Activated CD8-positive, alpha-beta memory T cell treated with anti-CD3 and anti-CD28 coated beads, Interleukin-2, amount 50 U/mL, for 24 hours (primary cell): Measurements from ENCODE around the gene ALG14.
"Not testable (repeated sequence)": the region's sequence is repeated elsewhere in the genome, so short reads cannot be mapped to it uniquely, and the experiment has no call there.

ENCODE experiments used
- DNase-seq: peaks from one replicate; pipeline ENCODE4 v3.0.0-alpha.2; 2020; ENCODE audit errors: extremely low read depth

ALG14 gene

DNA sequence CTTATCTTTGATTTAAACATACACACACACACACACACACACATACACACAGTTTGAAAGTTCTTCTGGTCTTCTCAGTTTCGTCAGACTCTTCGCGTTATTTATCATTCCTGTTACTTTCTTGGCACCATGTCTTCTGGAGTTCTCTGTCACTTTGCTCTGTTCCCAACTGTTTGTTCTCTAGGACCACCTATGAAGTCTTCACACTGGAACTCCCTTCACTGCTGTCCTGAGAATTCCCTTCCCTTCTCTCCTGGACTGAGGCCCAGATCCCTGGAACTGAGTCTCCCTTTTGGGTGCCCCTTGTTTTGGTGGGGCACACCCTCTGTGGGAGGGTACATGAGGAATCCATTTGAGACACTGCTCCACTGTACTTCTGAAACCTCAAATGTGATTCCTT lies 30.5 kb downstream of the ALG14 start:
- no peak for DNase-seq

GRCh38 chr1:95041491-95042165 lies 31.1 kb downstream of the ALG14 start:
- no peak for DNase-seq

GRCh38 chr1:95040032-95040525 lies 32.7 kb downstream of the ALG14 start:
- DNase-seq = no peak

DNA sequence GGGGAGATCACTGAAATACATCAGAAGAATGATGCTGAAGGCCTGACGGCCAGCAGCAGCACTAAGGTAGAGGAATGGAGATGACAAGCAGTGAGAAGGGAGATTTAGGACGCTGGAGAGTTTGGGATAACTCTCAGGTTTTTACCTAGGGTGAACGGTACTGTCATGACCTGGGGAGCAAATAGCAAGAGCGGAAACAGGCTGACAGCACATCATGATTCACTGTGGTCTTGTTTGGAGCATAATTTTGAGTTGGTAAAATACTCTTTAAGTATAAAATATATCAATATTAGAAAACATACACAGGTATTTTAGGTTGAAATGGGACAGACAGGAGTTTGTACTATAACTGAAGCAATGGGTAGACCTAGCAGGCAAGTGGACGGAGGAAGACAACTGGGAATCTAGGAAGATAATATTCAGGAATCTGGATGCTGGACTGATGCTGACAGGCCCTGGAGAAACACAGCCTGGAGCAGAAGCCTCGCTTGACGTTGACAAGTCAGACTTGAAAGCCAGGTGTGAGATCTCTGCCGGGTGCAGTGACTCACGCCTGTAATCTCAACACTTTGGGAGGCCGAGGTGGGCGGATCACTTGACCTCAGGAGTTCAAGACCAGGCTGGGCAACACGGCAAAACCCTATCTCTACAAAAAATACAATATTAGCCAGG lies 33.3 kb downstream of the ALG14 start:
- DNase-seq = no peak

GRCh38 chr1:95035536-95035935 lies 37.2 kb downstream of the ALG14 start:
- DNase-seq = no peak

- DNase-seq = no peak
These were observed 38.2 kb downstream of the ALG14 start for GRCh38 chr1:95034506-95034905.

DNA sequence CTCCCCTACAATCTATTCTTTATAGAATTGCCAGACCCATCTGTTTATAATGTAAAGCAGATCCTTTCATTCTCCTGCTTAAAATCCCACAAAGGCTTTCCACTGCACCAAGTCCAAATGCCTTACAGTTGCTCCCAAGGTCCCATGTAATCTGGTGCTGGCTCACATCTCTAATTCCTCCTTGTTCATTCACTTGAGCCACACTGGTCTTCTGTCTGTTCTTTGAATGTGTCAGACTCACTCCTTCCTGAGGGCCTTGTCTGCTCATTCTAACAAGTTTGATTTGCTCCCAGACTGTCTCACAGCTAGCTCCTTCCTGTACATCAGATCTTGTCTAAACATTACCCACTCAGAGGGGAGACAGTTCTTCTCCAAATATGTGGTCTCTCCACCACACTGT lies 38.9 kb downstream of the ALG14 start:
- DNase-seq = no peak

DNA sequence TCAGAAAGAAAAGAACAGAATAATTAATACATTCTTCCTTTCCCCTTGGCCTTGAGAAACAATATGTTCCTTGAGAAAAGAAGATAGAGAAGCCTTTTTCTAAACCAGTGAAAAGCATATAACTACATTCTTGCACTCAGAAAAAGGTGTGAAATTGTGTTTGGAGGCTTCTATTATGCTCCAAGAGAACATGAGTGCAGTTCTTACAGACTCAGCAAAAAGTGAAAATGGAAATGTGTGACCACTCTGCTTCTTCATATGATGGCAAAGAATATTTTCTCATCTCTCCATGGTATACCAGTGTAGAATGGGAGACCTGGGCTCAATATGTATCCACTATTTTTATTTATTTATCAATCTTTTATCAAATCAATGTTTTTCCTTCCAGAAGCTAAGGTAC lies 43.2 kb downstream of the ALG14 start:
- DNase-seq = no peak

GRCh38 chr1:95028954-95029353 lies 43.8 kb downstream of the ALG14 start:
- DNase-seq = no peak

- no peak for DNase-seq
These were observed 45.7 kb downstream of the ALG14 start for GRCh38 chr1:95027046-95027445.

DNA sequence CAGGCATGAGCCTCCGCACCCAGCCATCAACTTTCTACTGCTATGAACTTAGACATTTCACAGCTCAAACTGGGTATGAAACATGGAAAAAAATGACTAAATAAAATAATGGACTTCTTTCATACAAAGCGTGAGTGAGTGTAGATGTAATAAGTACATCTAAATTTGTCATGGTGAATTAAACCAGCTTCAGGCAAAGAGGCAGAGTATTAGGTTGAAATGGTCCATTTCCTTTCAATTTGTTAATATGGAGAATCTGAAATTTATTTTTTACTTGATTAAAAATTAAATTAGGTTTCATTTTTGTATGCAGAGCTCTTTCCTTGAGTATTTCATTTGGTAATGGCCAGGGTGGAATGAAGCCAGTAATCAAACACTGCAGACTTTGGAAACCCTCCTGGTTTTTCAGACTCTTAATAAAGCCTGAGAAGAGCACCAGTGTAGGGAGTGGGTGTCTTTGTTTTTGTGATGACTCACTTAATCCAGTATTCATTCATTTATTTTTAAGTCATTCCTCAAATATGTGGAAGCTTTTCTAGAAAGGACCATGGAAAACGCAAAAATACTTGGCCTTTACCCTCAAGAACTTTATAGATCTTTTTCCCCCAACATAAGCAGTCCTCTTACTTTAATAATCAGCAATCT lies 49.2 kb downstream of the ALG14 start:
- no peak for DNase-seq

DNA sequence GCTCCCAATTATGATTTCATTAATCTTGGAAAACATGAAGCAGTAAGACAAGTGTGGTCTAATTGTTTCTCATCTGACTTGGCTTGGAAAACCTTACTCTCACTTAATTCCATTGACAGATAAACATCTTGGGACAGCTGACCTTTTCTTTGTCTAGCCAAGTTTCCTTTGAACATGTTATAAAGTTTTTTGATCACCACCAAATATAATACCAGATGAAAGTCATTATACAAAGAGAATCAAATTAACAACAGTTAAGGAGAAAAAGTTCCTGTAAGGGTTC lies 50.2 kb downstream of the ALG14 start:
- no peak for DNase-seq

DNA sequence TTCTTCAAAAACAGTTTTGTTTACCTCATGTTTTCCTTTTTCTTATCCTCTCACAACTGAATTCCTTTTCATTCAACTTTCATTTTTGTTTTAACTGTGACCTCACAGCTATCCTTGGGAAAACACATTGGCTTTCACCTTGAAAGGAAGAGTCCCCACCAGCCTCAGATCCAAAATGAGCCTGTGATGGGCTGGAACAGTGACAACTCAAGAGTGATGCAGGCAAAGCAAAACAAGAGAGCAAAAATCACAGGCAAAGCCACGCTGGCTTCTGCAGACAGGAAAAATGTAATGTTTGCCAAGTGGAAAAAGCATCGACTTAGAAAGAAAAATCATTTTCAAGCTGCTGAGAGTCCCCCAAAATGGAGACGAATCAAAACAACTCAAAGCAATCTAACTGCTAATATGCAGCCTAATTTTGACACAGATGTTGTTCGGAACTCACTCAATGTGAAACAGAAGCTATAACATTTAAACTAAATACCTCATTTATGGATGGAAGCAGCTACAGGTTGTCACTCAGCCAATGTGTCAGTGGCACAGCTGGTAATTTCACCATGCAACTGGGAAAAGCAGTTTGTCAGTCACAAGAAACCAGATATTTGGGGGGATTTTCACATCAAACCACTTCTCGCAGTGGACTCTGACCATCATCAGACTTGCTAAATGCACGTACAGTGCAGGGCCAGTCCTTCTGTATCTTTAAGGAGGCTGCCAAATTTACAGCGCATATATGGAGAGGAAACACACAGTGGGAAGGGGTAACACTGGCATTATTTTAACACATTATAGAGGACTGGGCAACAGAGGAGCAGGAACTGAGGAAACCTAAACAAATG lies 50.7 kb downstream of the ALG14 start:
- DNase-seq = no peak

- DNase-seq = no peak
These were observed 51.6 kb downstream of the ALG14 start for GRCh38 chr1:95021119-95021518.

GRCh38 chr1:95019466-95019865 lies 53.3 kb downstream of the ALG14 start:
- not testable (repeated sequence) for DNase-seq

DNA sequence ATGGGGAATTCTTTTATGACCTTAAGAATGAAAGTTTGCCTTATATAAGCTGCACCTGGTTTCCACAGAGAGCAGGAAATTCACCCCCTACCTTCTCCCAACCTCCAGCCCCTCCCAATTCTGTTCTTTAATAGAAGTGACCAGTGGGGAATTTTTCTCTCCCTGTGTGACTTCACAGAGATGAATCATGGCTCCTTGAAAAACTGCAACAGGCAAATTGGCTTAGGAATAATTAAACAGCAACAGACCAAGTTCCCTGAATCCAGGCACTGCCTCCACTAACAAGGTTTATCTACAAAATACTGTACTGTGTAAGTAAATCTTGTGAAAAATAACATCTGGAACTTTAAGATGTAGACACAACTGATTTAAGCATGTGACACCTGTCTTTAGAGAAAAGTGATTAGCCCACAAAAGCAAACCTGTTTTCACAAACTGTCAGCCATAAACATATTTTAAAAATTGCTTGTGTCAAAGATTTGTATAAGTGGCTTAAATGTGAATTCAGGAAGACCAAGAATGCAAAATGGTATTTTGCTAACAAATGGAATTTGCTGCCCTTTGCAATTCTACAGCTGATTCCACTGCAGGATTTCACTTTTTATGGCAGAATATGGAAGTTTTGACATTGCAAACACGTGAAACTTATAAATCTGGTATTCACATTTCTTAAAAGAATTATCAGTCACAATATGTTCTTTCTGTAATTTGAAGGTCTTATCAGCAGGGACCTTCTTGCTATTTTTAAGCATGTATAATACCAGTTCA lies 54.0 kb downstream of the ALG14 start:
- DNase-seq = no peak

DNA sequence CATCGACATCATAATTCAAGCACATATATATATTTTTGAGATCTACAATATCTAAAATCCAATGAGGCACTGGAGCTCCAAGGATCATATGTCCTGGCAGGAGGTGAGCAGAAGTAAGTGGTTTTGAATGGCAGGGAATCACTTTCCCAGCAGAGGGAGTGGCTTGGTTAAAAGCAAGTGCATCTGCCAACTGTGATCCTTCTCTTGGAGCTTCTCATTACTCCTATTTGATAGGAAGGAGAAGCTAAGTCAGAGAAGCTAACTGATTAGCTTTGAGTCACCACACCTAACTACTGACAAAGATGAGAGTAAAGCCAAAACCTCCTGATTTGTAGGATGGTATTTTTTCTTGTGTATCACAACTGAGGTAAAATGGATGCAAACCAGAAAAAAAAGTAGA lies 55.0 kb downstream of the ALG14 start:
- DNase-seq = no peak

DNA sequence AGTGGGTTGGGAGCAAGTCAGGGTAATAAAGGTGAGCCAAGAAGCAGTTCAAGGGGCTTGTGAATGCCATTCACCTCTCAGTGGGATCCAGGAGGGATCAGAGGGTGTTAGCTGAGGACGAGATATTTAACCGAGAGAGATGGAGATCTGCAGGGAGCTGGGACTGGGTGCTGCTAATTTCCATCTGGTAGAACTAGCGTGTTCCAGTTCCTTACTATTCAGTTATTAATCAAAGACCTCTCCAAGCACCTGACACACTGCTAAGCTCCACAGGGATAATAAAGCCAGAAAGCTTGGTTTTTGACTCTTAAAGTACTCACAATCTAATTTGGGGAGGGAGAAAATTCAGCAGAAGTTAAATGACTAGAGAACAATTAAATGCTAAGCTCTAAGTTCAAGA lies 57.7 kb downstream of the ALG14 start:
- DNase-seq = no peak

- no peak for DNase-seq
These were observed 58.7 kb downstream of the ALG14 start for GRCh38 chr1:95013950-95014574.

DNA sequence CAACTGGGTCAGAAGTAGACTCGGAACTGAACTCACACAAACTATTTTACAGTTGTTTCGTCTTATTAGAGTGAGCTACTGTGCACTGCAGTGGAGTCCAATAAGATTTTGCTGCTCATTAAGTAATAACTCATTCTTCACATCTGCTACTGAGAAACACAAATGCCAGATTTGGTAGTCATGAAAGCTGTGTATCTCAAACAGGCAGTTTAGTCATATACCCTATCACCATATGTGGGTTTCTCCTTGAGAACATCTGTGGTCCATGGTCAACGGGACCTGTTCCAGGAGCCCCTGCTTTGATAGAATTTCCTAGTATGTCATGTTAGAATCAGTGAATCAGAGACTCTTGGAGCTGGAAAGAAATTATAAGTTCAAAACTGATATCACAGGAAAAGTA lies 60.4 kb downstream of the ALG14 start:
- no peak for DNase-seq

DNA sequence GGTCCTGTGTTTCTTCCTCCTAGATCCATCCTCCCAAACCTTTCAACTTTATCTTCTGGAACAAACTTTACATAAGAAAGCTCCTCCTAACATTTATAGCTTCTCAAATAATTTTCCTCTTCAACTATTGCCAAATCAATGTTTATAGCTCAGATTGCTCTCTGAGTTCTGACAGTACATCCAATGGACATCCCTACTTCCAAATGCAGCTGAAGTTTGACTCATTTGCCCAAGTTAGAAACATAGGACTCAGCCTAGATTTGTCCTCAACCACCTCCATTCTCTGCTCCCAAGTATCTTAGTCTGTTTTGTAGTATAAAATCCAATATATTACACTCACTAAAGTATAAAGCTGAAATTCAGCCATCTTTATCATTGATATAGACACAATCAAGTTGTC lies 62.6 kb downstream of the ALG14 start:
- DNase-seq = no peak
